GM12874 (cell line): Measurements from ENCODE around the gene TMX1.

Experiments
- TF ChIP-seq, protein P1 (sequence below): IDR thresholded peaks from 2 replicates; pipeline ENCODE4 v1.5.1; 2011; ENCODE audit warnings: low read depth, mild to moderate bottlenecking, control low read depth, low read length, moderate library complexity; ENCODE audit not compliant: insufficient read depth

TMX1 gene

DNA sequence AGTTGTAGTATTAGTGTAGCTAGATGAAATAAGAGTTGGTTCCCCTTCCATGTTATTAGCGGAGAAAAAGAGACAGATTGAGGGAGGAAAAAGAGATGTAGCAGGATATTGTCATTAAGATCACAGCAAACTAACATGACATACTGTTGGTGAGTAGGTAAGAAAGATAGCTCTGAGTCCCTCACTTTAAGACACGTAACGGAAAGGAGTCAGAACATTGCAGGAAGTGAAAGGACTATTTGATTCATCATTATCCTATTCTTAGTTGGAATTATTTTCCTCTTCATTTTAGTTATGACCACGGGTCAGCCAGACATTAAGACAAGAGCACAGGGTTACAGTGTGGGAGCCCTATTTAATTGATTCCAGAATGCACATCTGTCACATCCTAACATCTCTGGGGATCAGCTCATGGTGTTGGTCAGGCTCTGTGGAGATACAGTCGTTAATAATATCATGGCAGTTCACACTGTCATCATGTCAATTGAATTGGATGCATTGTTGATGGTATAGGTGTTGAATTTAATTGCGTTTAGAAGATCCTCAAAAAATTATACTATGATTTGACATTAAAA, 55.0 kb downstream of the TMX1 start:
- TF ChIP-seq, protein P1, sequence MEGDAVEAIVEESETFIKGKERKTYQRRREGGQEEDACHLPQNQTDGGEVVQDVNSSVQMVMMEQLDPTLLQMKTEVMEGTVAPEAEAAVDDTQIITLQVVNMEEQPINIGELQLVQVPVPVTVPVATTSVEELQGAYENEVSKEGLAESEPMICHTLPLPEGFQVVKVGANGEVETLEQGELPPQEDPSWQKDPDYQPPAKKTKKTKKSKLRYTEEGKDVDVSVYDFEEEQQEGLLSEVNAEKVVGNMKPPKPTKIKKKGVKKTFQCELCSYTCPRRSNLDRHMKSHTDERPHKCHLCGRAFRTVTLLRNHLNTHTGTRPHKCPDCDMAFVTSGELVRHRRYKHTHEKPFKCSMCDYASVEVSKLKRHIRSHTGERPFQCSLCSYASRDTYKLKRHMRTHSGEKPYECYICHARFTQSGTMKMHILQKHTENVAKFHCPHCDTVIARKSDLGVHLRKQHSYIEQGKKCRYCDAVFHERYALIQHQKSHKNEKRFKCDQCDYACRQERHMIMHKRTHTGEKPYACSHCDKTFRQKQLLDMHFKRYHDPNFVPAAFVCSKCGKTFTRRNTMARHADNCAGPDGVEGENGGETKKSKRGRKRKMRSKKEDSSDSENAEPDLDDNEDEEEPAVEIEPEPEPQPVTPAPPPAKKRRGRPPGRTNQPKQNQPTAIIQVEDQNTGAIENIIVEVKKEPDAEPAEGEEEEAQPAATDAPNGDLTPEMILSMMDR, result no peak

- TF ChIP-seq, protein P1, result no peak
Measured at GRCh38 chr14:51295646-51296263, 55.7 kb downstream of the TMX1 start.

DNA sequence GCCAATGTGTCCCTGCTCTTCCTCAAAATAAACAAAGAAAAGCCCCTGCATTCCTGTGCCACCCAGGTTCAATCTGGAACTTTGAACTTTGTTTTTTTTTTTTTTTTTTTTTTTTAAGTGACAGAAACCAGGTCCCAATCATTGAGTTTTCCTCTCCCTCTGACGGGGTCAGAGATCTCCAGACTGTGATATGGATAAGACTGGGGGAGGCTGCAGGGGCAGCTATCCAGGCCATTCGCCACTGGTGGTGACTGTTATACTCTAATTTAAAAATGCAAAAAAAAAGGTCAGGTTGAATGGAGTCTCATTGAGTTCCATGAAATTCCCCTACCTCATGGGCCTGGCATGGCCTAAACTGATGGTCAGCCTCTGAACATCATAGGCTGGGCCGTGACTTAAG, 57.0 kb downstream of the TMX1 start:
- TF ChIP-seq, protein P1, result no peak

GRCh38 chr14:51298895-51299294, 58.8 kb downstream of the TMX1 start:
- TF ChIP-seq, protein P1, result no peak

DNA sequence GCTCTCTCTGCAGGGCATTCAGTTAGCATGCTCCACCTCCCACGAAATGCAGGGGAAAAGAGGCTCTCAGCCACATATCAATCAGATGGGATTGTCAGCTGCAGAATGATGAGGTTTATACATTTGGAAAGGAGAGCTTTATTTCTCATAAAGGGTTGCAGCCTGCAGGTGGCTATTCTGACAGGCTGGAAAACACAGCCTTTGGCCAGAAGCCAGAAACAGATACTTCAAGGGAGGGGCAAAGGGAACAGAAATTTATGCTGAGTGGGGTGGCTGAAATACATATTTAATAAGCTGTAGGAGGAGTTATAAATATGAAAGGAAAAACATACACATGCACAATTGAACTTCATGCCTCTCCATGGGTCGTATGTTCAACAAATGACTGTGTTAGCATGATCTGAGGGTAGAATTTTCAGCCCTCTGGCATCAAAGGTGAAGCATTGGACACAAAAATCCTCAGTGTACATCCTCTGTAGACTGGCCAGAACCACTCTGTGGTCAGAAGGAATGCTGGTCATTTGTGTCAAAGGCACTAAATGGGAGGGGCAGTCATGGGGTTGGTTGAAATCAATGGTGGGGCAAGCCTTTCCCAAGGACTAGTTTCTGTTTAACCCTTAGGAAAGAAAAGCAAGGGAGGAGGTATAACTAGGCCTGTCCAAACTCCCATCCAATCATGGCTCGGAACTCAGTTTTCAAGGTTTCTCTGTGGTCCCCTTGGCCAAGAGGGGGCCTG, 62.4 kb downstream of the TMX1 start:
- TF ChIP-seq, protein P1, result no peak

- TF ChIP-seq, protein P1, result no peak
Measured at GRCh38 chr14:51304438-51304837, 64.4 kb downstream of the TMX1 start.

GRCh38 chr14:51304941-51305340, 64.9 kb downstream of the TMX1 start:
- TF ChIP-seq, protein P1, result no peak
